ENCODE data around the gene RETN. TPM values are rescaled to one million over a fixed set of nuclear protein-coding genes. Genes with fewer than 3 reads are reported as not detected.

The RETN gene
- total RNA-seq, 2 experiments from 2014 or later, result not detected

- DNase-seq, result no peak
- ChIA-PET POLR2A (no interaction called here), CTCF (no interaction called here)
- H3K4me3 ChIP-seq (ENCODE audit: low read length), result no peak overlapping the region
- H3K9me3 ChIP-seq (ENCODE audit: control insufficient read depth in 1 of 2, insufficient read depth in 1 of 2, low read length in 2 of 2), result no peaks in the 10 kb centered on the region
- TF ChIP-seq CTCF (IDR thresholded peaks at IDR 0.05), result no peak
- H3K4me1 ChIP-seq (ENCODE audit: insufficient read depth, low read length), result peaks cover 33% of the 10 kb centered on the region
- intact Hi-C loops (cut with DNase I, micrococcal nuclease), result no loop called here
- no peak overlapping the region for H3K4me3 Mint-ChIP-seq
- no peak overlapping the region for H3K27ac Mint-ChIP-seq
- no peaks in the 10 kb centered on the region for H3K36me3 Mint-ChIP-seq (ENCODE audit: low read depth)
- ATAC-seq (ENCODE audit: poor library complexity), result no peak
- no peaks in the 10 kb centered on the region for H3K36me3 ChIP-seq (ENCODE audit: insufficient read depth, low read length)
- no peak overlapping the region for H3K27ac ChIP-seq (ENCODE audit: low read depth in 1 of 2, low read length in 2 of 2)
- H3K27me3 ChIP-seq (ENCODE audit: control insufficient read depth in 1 of 2, insufficient read depth in 2 of 2, low read length in 2 of 2), result peaks cover 0 to 8% of the 10 kb centered on the region in 2 experiments
- H3K4me1 Mint-ChIP-seq (ENCODE audit: low read depth), result peaks cover 34% of the 10 kb centered on the region
- H3K27me3 Mint-ChIP-seq, result peaks cover 15% of the 10 kb centered on the region
- no peaks in the 10 kb centered on the region for H3K9me3 Mint-ChIP-seq
Observed at GRCh38 chr19:7701049-7701653, 32.3 kb downstream of the RETN start.

GRCh38 chr19:7701654-7702457 is 33.0 kb downstream of the RETN start, which contains the start of gene FCER2:
Gene FCER2 (minus strand): TSS chr19:7702131. CDS start chr19:7699760, 2,371 bp downstream.
- Histone ChIP-seq H3K9me3 (ENCODE audit: control insufficient read depth in 1 of 2, insufficient read depth in 1 of 2, low read length in 2 of 2) (no peaks in the 10 kb centered on the region), H3K36me3 (ENCODE audit: insufficient read depth, low read length) (no peaks in the 10 kb centered on the region), H3K4me3 (ENCODE audit: low read length) (no peak within 1 kb of the TSS), H3K27me3 (ENCODE audit: control insufficient read depth in 1 of 2, insufficient read depth in 2 of 2, low read length in 2 of 2) (peaks cover 0 to 8% of the 10 kb centered on the region in 2 experiments), H3K27ac (ENCODE audit: low read depth in 1 of 2, low read length in 2 of 2) (no peak within 1 kb of the TSS), H3K4me1 (ENCODE audit: insufficient read depth, low read length) (peaks cover 40% of the 10 kb centered on the region)
- ChIA-PET CTCF (no interaction called here), POLR2A (no interaction called here)
- intact Hi-C loops (cut with DNase I, micrococcal nuclease), result no loop called here
- Mint-ChIP-seq H3K27me3 (peaks cover 15% of the 10 kb centered on the region), H3K27ac (peak within 1 kb of the TSS; percentile 57), H3K36me3 (ENCODE audit: low read depth) (no peaks in the 10 kb centered on the region), H3K4me1 (ENCODE audit: low read depth) (peaks cover 41% of the 10 kb centered on the region), H3K9me3 (no peaks in the 10 kb centered on the region), H3K4me3 (no peak within 1 kb of the TSS)
- peak in 1 of 14 experiments; percentile 30 for DNase-seq
- no peak for ATAC-seq (ENCODE audit: poor library complexity)
- TF ChIP-seq CTCF (IDR thresholded peaks at IDR 0.05), result no peak

DNA sequence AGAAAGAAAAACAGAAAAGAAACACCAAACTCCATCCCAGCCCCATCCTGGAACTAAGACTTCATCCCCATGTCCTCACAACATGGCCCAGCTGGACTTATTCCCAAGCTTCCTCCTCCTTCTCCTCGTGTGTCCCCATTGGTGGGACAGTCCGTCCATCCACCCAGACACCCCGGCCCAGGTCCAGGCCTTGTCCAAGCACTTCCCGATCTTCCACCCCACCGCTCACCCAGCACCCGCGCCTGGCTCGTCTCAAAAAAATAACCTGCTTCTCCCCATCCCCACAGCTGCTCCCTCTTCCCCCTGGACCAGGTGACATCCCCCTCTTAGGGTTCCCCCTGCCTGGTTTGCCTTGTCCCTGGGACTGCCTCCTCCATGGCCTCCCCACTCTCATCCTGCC is 34.5 kb downstream of the RETN start:
- TF ChIP-seq CTCF (IDR thresholded peaks at IDR 0.05), result no peak
- Histone ChIP-seq H3K36me3 (ENCODE audit: insufficient read depth, low read length) (no peaks in the 10 kb centered on the region), H3K9me3 (ENCODE audit: control insufficient read depth in 1 of 2, insufficient read depth in 1 of 2, low read length in 2 of 2) (no peaks in the 10 kb centered on the region), H3K27me3 (ENCODE audit: control insufficient read depth in 1 of 2, insufficient read depth in 2 of 2, low read length in 2 of 2) (peaks cover 0 to 8% of the 10 kb centered on the region in 2 experiments), H3K27ac (ENCODE audit: low read depth in 1 of 2, low read length in 2 of 2) (no peak overlapping the region), H3K4me1 (ENCODE audit: insufficient read depth, low read length) (peaks cover 53% of the 10 kb centered on the region), H3K4me3 (ENCODE audit: low read length) (no peak overlapping the region)
- CTCF ChIA-PET, result interaction anchor here (1.6 kb wide), 1 partner anchor 135 kb away, joined by 6 read pairs; no protein-coding TSS in a partner anchor
- no peak overlapping the region for H3K4me3 Mint-ChIP-seq
- peak overlapping the region; percentile 97 for H3K27ac Mint-ChIP-seq
- no peak for DNase-seq
- H3K36me3 Mint-ChIP-seq (ENCODE audit: low read depth), result no peaks in the 10 kb centered on the region
- POLR2A ChIA-PET, result interaction anchor here (1.4 kb wide), 1 partner anchor 22 kb away, joined by 4 read pairs; the partner anchor contains the start of gene TRAPPC5
- H3K9me3 Mint-ChIP-seq, result no peaks in the 10 kb centered on the region
- peaks cover 45% of the 10 kb centered on the region for H3K4me1 Mint-ChIP-seq (ENCODE audit: low read depth)
- H3K27me3 Mint-ChIP-seq, result peaks cover 10% of the 10 kb centered on the region
- intact Hi-C loops (cut with DNase I, micrococcal nuclease), result no loop called here
- ATAC-seq (ENCODE audit: poor library complexity), result no peak
